HG03457 (cell line): ENCODE measurements around the gene ZNF586.
"Not testable (repeated sequence)": the region's sequence is repeated elsewhere in the genome, so short reads cannot be mapped to it uniquely, and the experiment has no call there.

Experiments used
- ATAC-seq: cut with Tn5 transposase; IDR thresholded peaks from one replicate; pipeline ENCODE4 v1.9.1; 2021; ENCODE audit warnings: moderate number of reproducible peaks; ENCODE audit not compliant: unreplicated experiment

The ZNF586 gene

DNA sequence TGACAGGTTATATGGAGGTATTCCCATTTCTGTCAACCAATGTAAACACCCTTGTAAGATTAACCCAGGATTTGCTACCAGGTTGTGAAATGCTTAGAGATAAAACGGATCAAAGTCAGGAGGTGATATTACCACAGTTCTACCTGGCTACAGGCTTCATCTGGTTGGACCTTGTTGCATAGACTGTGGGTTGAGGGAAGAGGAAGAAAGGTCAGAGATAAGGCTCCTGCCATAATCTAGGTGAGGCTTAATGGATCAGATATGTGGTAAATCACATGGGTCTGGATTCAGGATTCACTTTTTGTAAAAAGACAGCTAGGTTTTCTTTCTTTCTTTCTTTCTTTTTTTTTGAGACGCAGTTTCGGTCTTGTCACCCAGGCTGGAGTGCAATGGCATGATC is 52.0 kb downstream of the ZNF586 start:
- ATAC-seq = not testable (repeated sequence)

- not testable (repeated sequence) for ATAC-seq
Observed at GRCh38 chr19:57823155-57823554, 53.7 kb downstream of the ZNF586 start.

DNA sequence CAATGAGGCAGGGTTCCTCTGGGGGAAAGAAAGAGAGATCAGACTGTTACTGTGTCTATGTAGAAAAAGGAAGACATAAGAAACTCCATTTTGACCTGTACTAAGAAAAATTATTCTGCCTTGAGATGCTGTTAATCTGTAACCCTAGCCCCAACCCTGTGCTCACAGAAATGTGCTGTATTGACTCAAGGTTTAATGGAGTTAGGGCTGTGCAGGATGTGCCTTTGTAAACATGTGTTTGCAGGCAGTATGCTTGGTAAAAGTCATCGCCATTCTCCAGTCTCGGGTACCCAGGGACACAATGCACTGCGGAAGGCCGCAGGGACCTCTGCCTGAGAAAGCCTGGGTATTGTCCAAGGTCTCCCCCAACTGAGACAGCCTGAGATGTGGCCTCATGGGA is 54.1 kb downstream of the ZNF586 start:
- ATAC-seq = not testable (repeated sequence)

GRCh38 chr19:57825511-57825910 is 56.0 kb downstream of the ZNF586 start:
- ATAC-seq = no peak

DNA sequence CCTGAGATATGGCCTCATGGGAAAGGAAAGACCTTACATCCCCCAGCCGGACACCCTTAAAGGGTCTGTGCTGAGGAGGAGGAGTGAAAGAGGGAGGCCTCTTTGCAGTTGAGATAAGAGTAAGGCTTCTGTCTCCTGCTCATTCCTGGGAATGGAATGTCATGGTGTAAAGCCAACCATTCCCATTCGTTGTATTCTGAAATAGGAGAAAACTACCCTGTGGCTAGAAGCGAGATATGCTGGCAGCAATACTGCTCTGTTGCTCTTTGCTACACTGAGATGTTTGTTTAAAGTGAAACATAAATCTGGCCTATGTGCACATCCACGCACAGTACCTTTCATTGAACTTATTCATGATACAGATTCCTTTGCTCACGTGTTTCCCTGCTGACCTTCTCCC is 59.8 kb downstream of the ZNF586 start:
- ATAC-seq = no peak

DNA sequence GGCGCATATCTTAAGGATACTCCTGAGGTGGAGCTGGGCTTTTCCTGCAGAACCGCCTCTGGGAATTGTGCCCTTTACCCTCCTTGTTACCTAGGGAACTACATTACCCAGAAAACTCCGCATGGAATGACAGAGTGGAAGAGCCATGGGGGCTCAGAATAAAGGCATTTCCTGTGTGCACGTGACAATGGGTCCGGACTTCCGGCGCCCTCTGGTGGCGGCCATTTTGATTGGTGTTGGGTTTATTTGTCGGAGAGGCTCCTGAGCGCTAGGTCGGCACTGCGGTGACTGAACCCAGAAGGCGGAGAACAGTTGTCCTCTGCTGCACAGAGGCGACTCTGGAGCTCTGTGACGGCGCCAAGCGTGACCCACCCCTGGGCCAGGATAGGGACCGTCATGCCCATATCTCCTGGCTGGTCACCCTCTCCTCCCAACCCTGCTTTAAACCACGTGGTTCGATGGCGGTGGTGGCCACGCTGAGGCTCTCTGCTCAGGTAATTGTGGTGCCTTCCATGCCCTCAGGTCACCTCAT is 60.7 kb downstream of the ZNF586 start, which contains the start of gene ZNF587B:
Gene ZNF587B (plus strand): TSS at position 229 of the 532 bp plus-strand sequence. CDS start 230 bp downstream, at position 459.
- no peak for ATAC-seq
